OCI-M2 (cell line): ENCODE data around the gene CNTNAP1.
"Not testable (repeated sequence)": the region's sequence is repeated elsewhere in the genome, so short reads cannot be mapped to it uniquely, and the experiment has no call there.

Experiments
- DNase-seq: peaks from one replicate; lab custom pipeline; 2025; ENCODE audit not compliant: unreplicated experiment; lab: John Stamatoyannopoulos, UW

The CNTNAP1 gene

GRCh38 chr17:42681976-42682721, at the start of gene CNTNAP1:
TSS of gene CNTNAP1 (plus strand) at chr17:42682531. CDS start at chr17:42682830, 299 bp downstream.
- DNase-seq = no peak

DNA sequence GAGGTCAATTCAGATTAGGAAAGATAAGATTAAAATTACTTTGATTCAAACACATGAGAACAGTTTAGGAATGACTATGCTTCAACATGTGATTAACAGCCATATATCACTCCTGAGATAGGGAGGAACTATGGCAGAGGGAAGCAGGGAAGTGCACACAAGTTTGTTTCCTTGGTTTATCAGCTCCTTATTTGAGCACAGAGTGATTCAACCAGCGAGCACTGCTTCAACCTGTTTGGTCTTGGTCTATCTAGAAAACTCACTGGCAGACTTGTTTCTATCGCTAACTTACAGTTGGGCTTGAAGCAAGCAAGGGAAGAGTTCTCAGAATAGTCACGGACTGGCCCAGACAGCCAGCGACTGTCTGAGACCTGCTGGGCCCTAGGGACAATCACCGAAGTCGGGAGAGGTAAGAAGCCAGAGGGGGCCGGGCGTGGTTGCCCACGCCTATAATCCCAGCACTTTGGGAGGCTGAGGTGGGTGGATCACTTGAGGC, 49.3 kb upstream of the CNTNAP1 start:
- peak; percentile 50 for DNase-seq

DNA sequence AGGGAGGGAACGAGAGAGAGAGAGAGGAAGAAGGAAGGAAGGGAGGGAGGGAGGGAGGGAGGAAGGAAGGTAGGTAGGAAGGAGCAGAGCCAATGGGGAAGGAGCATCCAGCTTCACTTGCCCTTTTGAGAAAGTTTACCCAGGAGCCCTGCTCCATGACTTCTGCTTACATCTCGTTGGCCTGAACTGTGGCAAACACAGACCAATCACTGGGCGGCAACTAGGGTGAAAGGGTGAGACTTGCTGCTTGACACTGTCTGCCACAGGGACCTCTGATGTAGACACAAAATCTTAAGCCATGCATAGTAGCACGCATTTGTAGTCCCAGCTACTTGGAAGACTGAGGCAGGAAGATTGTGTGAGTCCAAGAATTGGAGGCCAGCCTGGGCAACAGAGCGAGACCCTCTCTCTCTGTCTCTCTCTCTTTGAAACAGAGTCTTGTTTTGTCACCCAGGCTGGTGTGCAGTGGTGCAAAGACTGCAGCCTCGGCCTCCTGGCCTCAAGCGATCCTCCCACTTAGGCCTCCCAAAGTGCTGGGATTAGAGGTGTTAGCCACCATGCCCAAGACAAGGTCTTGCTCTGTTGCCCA, 42.7 kb upstream of the CNTNAP1 start:
- no peak for DNase-seq

- no peak for DNase-seq
Observed at GRCh38 chr17:42640121-42640520, 42.2 kb upstream of the CNTNAP1 start.

DNA sequence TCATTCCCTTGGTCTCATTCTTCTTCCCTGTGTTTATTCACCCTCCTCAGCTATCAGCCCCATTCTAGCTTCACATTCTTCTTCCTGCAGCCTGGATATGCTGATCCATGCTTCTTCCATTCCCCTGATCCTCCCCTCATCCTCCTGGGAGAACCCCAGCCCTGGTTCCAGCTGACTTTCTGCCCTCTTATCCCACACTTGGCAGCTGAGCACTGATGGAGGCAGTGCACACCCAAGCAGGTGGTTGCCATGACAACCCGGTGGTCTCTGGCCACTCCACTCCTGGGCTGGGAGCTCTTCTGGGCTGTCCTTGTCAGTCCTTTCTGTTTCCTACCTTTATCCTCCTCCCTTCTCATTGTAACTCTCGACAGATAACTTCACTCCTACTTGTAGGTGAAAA, 40.0 kb upstream of the CNTNAP1 start:
- no peak for DNase-seq

DNA sequence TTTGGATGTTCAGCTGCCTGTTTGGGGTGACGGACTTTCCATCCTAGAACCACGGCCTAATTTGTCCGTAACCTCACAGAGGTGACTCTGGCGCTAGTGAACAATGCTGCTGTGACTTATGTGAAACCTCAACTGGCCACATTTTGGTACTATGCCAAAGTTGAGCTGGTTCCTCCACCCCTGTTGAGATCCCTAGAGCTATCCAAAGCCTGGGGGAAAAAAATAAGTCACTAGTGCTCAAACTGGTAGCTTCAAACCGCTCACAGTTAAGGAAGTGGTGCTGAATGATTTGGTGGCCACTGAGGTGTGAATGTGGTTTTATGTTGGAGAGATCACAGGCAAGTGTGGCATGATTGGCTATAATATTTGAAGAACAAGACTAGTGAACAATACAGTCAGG, 34.6 kb upstream of the CNTNAP1 start:
- DNase-seq = no peak

DNA sequence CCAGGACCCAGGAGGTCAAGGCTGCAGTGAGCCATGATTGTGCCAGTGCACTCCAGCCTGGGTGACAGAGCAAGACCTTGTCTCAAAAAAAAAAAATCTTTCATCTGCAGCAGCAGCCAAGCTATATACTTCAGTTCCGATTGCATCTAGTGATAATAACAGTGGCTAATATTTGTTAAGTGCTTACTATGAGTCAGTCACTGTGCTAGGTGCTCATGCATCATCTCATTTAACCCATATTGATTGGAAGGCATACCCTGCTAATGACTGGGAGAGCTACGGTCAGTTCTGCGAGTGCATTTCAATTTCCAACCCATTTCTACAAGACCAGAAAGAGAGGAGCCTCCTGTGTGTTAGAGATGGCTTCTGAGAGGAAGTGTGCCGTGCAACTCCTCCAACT, 30.9 kb upstream of the CNTNAP1 start:
- DNase-seq = no peak

DNA sequence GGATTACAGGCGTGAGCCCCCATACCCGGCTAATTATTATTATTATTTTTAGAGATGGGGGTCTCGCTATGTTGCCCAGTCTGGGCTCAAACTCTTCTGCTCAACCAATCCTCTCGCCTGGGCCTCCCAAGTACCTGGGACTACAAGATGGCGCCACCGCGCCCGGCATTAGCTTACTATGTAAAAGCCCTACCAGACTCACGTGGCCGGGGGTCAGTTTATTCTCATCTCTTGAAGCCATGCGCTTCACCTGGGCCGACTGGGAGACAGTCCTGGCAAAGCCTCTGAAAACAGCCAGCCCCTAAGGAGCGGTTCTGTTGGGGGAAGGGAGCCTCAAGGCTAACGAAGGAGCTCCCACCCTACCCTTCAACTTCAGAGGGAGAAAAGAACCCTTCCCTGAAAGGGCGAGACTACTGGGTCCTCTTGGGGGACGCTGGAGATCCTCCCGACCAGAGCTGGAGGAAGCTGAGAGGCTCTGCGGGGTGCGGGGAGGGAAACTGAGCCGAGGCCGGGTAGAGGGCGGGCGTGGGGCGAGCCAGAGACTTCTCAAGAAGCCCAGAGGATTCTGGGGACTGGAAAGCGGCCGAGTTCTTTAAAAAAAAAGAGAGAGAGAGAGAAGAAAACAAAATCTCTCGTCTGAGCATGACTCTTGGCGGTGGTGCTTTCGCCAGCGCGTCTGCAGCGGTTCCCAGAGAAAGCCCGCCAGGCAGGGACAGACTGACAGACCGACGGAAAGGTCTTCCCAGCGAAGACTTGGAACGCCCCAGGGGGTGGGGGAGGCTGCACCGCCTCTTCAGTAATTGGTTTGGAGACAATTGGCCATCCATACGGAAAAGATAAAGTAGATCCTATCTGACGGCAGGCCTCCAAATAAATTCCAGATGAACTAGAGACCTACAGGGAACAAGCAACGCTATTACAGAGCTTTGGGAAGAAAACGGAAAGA, 28.9 kb upstream of the CNTNAP1 start:
- DNase-seq = no peak

- no peak for DNase-seq
Observed at GRCh38 chr17:42655528-42655927, 26.8 kb upstream of the CNTNAP1 start.

GRCh38 chr17:42657824-42658588, 24.3 kb upstream of the CNTNAP1 start:
- no peak for DNase-seq

- no peak for DNase-seq
Observed at GRCh38 chr17:42659079-42659931, 23.0 kb upstream of the CNTNAP1 start, which contains the start of gene TUBG2. TSS of gene TUBG2 (plus strand) at chr17:42659284. CDS start at chr17:42659504, 220 bp downstream.

GRCh38 chr17:42659932-42660274, 22.4 kb upstream of the CNTNAP1 start:
- DNase-seq = not testable (repeated sequence)

GRCh38 chr17:42660692-42661345, 21.5 kb upstream of the CNTNAP1 start:
- no peak for DNase-seq

- DNase-seq = no peak
Observed at GRCh38 chr17:42665581-42666001, 16.7 kb upstream of the CNTNAP1 start.

DNA sequence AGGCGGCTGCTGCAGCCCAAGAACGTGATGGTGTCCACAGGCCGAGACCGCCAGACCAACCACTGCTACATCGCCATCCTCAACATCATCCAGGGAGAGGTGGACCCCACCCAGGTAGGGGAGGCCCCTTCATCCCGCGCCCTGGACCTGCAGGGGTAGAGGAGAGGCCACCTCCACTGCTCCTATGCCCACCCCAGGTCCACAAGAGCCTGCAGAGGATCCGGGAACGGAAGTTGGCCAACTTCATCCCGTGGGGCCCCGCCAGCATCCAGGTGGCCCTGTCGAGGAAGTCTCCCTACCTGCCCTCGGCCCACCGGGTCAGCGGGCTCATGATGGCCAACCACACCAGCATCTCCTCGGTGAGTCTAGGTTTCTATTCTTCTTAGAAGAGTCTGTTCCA, 16.2 kb upstream of the CNTNAP1 start:
- not testable (repeated sequence) for DNase-seq

DNA sequence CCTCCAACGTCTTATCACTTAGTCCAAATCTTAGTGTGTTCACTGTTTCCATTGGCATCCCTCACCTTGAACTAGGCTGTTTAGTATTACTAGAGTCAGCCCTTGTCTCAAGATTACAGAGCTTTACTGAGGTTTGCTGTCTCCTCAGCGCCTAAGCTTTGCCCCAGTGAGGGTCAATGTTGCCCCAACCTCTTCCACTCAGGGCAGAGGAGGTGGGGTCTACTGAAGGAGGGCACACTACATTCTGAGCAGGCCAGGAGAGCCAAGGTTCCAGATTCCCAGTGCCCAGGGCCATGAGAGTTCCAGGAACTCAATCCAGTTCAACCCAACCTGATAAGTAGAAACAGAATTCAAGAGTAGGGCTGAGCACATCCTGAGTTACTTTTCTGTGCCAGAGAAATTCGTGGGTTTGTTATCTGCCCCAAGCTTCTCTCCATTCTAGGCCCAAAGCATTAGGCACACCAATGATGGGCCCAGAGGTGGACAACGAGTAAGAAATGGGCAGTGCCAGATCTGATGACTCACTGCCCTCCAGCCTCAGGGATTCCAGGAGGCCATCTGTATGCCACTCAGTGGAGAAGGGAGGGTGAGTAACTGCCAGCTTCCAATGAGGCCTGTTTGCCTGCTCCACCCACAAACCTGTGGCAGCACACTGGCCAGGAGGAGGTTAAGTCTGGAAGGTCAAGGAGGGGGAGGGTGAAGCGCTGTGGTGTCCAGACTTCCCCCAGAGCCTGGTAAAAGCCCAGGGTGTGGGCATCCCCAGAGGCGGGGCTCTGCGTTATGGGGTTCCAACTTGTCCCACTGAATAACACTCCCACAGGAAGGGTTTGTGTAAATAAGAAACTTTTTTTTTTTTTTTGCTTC, 15.0 kb upstream of the CNTNAP1 start:
- no peak for DNase-seq

- no peak for DNase-seq
Observed at GRCh38 chr17:42669705-42669976, 12.7 kb upstream of the CNTNAP1 start.

- DNase-seq = no peak
Observed at GRCh38 chr17:42669977-42670788, 12.1 kb upstream of the CNTNAP1 start.
